GM15510 (cell line): ENCODE results near the gene CORO2B.

Experiments used
- POLR2A ChIP-seq: IDR thresholded peaks from 3 replicates; pipeline ENCODE4 v1.6.1; 2011; ENCODE audit warnings: borderline replicate concordance; ENCODE audit not compliant: insufficient read length; ENCODE audit errors: extremely low read depth

The CORO2B gene

DNA sequence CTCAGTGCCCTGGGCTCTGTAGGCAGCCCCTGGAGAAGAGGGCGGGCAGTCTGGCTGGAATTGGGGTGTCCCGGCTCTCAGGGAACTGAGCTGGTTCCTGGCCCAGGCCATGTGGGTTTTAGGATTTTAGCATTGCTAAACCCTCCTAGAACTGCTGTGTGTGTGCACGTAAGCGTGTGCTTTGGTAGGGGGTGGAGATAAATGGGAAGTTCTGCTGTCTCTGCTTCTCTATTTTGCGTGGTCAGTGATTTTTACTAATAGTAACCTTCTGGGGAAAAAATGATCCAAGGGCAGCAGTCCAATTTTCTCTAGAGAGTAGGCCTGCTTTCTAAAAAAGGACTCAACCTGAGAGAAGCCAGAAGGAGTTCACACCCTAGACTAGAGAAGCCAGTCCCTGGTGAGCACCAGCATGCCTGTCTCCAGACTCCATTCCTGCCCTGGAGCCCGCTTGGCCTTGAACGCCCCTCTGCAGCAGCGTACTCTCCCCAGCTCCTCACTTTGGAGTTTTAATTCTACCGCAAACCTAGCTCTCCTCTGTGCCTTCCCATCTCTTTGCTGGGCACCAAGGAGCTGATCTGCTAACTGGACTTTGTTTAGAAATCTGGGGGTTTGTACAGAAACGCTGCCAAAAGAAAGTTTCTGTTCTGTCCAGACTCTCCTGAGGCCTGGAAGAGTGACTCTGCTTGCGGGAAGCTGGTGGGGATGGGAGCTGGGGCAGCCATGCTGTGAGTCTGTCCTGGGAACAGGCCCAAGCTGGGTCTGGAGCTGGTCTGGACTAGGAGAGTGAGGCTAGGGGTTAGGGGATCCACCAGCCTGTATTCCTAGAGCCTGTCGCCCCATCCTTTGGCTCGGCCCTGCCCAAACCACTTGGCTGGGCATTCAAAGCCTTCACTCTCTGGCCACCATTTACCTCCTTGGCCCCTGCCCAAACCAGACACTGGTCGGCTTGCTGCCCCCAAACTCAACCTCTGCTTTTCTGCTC, 19.7 kb downstream of the CORO2B start:
- TF ChIP-seq POLR2A = no peak

DNA sequence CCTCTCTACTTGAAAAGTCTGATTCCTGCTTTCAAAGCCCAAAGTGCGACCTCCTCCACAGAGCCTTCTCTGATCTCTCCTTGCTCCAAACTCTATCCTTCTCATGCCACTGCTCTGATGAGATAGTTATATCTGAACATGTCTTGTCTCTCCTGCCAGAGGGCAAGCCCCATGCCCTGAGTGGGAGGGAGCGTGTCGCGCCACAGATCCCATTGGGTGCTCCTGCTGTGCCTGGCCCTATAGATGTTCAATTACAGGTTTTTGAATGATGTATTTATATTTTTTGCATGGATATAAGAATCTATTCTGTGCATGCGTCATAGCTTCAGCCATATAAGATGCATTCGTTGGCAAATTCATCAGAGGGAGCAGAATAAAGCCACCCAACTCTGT, 20.4 kb downstream of the CORO2B start:
- no peak for TF ChIP-seq POLR2A

DNA sequence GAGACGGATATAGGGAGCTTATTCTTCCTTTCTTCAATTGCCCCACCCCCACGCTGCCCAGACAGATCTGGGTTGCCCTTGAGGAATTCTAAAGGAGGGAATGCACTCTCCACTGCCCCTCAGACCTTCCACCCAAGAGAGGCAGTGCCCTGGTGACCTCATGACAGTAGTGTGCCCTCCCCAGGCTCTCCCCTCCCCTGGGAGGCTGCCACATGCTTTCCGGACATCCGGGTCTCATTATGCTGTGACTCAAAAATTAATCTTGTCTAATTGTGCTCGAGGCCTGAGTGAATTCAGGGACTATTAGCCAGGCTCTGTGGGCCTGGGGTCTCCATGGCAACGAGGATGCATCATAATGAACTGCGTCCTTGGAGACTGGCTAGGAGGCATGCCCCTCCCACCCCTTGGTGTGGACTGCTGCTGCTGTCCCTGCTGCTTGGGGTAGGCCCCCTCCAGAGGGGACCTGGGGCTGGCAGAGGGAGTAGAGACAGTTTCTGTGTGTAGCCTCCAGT, 20.8 kb downstream of the CORO2B start:
- no peak for TF ChIP-seq POLR2A

DNA sequence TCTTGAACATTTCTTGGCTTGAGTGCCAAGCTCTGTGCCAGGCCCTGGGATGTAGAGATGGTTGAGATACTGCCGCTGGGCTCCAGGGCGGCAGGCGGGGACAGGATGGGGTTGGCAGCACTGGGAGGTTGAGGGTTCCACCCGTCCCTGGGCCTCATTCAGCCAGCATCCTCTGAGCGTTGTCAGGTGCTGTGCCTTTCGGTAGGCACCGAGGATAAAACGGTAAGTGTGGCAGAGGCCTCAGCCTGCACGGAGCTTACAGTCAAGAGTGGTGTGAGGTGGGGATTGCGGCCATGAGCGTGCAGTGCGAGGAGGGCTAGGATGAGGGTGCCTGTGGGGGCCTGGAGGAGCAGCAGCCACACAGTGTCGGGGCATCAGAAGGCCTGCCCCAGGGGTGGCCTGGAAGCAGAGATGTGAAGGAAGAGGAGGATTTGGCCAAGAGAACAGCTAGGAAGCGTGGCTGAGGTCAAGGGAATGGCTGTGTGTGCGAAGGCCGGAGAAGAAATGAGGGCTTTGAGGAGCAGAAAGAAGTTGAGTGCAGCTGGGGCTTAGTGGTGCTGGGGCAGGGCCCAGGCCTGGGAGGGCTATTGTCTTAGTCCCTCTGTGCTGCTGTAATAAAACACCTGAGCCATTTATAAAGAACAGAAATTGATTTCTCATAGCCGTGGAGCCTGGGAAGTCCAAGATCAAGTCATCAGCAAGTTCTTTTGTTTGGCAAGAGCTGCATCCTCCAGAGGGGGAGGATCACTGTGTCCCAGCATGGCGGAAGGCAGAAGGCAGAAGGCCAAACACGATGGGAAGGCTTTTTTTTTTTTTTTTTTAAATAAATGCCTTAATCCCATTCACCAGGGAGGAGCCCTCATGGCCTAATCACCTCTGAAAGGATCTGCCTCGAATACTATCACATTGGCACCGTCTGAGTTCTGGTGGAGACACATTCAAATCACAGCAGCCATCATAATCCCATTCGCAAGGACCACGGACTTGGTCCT, 22.7 kb downstream of the CORO2B start:
- no peak for TF ChIP-seq POLR2A

DNA sequence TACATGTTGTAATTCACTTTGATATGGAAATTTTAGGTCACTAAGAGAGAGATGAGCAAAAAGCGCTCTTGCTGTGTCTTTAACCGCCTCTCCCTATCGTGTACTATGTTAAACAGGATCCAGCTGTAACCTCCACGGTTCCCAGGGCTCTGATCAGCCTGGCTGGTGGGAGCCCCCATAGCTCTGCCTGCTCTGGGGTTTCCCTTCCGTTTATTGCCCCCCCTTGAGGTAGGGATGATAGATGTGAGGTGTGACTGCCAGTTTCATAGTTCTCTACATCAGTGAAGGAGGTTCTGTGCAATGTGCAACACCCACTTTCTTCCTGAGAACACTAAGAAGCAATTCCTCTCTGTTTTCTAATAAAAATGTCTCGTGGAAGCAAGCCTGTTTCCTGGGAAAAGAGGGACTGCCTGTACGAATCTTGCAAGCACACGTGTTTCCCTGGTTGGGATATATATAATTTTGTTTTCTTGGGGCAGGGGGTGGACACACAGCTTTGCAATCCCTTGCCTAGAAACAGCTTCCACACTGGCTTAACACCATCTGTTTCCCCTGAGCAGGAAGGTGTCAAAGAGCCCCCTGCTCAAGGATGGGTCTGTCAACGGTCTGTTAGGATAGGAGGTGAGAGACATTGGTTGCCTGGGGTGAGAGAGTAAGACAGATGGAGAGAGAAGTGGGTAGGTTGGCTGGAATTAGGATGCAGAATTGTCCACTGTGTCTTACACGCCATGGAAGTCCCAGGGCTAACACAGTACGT, 23.8 kb downstream of the CORO2B start:
- no peak for TF ChIP-seq POLR2A

DNA sequence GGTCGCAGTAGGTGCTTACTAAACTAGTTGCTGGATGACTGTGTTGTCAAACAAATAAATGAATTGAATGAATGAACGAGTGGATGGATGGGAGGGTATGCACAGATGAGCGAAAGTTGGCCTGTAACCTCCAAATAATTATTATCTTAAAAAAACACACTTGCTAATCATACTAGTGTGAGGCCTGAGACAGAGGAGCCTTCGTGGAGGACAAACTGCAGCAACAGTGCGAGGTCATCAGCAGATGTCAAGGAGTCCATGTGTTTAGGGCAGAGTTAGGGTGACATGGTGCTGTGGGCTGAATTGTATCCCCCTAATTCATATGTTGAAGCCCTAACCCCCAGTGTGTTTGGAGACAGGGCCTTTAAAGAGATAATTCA, 24.4 kb downstream of the CORO2B start:
- TF ChIP-seq POLR2A = no peak

DNA sequence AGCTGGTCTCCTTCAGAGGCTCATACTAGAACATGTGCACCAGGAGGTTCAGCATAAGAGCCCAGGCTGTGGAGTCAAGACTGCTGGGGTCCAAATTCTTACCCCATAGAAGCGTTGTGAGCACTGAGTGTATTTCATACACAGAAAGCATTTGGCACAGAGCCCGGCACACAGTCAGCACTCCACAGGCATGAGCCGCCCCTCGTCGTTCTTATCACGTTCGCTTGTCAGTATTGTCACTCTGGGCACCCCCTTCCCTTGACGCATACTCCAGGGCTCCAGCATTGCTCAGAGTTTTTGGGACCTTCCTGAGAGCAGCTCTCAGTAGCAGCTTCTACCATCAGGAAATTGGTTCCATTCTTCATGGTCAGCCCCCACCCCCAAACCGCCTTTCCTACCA, 25.2 kb downstream of the CORO2B start:
- no peak for TF ChIP-seq POLR2A

DNA sequence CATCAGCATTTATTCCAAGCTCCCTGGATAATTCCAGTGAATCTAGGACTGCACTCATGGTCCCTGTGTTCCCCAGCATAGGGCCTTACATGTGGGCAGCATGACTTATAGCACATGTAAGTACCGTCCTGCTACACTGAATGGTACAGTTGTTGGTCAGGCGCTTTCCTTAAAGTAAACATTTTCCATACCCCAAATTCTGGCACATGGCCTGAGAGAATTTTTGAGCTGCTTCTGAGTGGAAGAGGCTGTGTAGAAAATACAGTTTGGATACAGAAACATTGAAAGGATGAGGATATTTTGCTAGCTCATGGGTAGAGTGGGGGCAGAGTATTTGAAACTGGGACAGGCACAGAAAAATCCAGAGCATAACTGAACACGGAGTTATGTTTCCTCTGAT, 27.6 kb downstream of the CORO2B start:
- no peak for TF ChIP-seq POLR2A

DNA sequence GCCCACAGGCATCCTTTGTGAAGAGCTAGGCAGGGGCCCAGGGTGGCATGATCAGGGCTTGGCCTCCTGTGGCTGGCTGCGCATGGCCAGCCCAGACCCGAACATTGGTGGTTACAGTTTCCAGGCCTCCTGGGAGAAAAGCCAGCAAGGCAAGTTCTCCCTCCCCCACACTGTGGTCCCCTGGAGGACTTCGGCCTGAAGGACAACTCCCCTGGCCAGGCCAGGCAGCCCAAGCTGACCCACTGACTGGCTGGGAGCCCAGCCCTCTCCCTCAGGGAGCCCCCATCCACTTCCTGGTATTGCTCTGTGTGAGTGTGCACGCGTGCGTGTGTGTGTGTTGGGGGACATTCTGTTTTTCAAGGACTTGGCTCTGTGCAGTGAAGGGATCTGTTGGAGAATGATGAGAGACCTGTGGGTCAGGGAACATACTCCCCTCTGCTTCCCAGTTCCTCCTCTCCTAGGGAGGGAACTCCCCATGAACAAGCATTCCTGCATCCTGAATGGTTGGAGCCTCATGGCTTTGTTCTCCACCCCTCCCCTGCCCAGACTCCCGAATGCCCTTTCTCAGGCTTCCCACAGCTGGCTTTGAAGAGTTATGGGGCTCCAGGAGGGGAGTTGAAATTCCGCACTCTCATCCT, 29.5 kb downstream of the CORO2B start:
- no peak for TF ChIP-seq POLR2A

DNA sequence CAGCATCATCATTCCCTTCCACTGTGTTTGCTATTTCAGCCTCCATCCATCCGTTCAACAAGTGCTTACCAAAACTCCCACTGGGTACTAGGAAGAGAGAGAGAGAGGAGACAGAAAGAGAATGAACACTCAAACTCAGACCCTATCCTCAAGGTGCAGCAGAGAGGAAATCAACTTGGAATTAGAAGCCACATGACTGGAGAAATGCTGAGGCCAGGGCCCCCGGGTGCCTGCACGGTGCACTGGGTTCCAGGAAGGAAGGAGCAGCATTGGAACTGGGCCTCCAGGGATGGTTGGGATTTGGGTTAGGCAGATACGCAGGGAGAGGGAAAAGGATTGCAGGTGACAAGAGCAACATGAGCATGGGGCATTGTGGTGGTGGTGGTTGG, 30.0 kb downstream of the CORO2B start:
- TF ChIP-seq POLR2A = no peak

DNA sequence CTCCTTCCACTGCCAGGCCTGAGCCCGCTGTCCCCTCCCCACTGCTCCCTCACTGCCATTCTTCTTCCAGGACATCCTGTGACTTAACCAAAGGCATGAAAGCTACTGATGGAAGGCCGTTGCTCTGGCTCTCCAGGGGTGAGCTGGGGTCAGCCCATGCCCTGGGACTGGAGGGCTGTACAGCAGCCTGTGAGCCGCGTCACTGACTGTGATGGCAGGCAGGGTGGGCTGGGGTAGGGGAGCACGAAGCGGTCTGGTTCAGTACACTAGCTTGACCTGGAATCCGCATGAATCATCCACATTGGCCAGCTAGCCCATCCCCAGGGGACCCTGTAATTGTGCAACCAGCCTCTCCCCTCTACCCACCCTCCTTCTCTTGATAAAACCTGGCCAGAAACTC, 30.8 kb downstream of the CORO2B start:
- no peak for TF ChIP-seq POLR2A

DNA sequence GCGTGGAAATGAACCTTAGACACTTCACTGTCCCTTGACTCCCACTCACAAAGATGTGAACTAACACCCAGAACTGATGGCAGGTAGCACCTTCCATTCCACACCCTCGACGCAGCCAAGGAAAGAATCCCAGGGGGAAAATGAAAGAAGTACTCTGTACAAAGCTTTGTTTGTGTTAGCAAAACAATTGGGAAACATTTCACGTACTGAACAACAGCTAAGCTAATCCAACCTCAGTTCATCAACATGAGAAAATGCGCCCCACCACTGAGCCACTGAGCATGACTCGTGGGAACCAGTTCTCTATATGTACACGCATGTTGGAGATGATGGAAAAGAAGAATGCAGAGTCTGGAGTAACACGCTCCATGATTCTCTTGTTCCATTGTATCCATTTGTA, 32.0 kb downstream of the CORO2B start:
- TF ChIP-seq POLR2A = no peak

DNA sequence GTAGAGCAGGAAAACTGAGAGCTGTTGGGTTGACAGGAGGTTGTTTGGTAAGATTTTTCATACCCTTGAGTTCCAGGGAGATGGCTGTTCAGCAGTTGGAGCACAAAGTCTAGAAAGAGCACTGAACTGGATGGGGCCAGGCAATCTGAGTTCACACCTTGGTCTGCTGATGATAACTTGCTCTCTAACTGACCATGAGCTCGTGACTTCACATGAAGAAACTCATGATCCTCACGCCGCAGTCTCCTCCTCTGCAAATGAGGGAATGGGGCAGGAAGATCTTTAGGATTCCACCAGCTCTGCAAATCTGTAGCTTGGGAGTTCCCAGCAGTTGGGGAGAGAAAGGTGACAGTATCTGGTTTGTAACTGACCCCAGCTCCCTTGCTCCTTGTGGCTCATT, 33.7 kb downstream of the CORO2B start:
- TF ChIP-seq POLR2A = no peak
